ENCODE measurements around the gene CCER1. TPM values are rescaled to one million over a fixed set of nuclear protein-coding genes. Genes with fewer than 3 reads are reported as not detected.

The CCER1 gene
- total and polyA plus RNA-seq, 8 donors, result not detected

- intact Hi-C loops (cut with DNase I; ENCODE audit: low total_unique reads), result no loop called here
- 39 to 61% (median 58%) methylated on average over 2 of the region's 2 CpGs for WGBS, 5 donors
- Histone ChIP-seq H3K9me3 (no peaks in the 10 kb centered on the region), H3K27me3 (no peaks in the 10 kb centered on the region), H3K4me1 (no peaks in the 10 kb centered on the region), H3K4me3 (no peak overlapping the region), H3K27ac (no peak overlapping the region), H3K36me3 (no peaks in the 10 kb centered on the region)
- TF ChIP-seq, protein P1, sequence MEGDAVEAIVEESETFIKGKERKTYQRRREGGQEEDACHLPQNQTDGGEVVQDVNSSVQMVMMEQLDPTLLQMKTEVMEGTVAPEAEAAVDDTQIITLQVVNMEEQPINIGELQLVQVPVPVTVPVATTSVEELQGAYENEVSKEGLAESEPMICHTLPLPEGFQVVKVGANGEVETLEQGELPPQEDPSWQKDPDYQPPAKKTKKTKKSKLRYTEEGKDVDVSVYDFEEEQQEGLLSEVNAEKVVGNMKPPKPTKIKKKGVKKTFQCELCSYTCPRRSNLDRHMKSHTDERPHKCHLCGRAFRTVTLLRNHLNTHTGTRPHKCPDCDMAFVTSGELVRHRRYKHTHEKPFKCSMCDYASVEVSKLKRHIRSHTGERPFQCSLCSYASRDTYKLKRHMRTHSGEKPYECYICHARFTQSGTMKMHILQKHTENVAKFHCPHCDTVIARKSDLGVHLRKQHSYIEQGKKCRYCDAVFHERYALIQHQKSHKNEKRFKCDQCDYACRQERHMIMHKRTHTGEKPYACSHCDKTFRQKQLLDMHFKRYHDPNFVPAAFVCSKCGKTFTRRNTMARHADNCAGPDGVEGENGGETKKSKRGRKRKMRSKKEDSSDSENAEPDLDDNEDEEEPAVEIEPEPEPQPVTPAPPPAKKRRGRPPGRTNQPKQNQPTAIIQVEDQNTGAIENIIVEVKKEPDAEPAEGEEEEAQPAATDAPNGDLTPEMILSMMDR (IDR thresholded peaks at IDR 0.05), result no peak
- TF ChIP-seq POLR2AphosphoS5 (IDR thresholded peaks at IDR 0.05), result no peak
- no peak for TF ChIP-seq POLR2A (IDR thresholded peaks at IDR 0.05)
- no peak for TF ChIP-seq EP300 (IDR thresholded peaks at IDR 0.05)
- no peak for DNase-seq
Observed at GRCh38 chr12:90917431-90917830, 37.5 kb downstream of the CCER1 start.

DNA sequence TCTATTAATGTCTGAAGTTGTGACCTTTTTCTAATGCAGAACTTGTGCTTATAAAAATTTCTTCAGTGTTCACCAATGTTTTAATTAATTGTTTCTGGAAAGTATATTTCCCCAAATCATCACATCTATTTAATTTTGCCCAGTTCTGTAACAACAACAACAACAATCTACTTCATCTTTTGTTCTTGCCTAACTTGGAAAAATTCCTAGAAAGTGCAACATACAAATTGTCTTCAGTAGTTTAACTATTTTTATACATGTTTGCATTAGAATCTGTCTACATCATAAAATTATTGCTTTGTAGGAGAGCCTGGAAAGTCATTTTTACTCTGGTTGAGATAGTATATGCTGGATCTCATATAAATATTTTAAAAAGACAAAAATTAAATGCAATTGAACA, 38.5 kb downstream of the CCER1 start:
- TF ChIP-seq EP300 (IDR thresholded peaks at IDR 0.05) (no peak), POLR2A (IDR thresholded peaks at IDR 0.05) (no peak), POLR2AphosphoS5 (IDR thresholded peaks at IDR 0.05) (no peak)
- TF ChIP-seq, protein P1 (IDR thresholded peaks at IDR 0.05), result no peak
- no peak overlapping the region for H3K4me3 ChIP-seq
- H3K27ac ChIP-seq, result no peak overlapping the region
- H3K36me3 ChIP-seq, result no peaks in the 10 kb centered on the region
- H3K9me3 ChIP-seq, result no peaks in the 10 kb centered on the region
- DNase-seq, result no peak
- intact Hi-C loops (cut with DNase I; ENCODE audit: low total_unique reads), result no loop called here
- no peaks in the 10 kb centered on the region for H3K27me3 ChIP-seq
- H3K4me1 ChIP-seq, result no peaks in the 10 kb centered on the region

GRCh38 chr12:90915353-90915752, 39.6 kb downstream of the CCER1 start:
- Histone ChIP-seq H3K4me1 (no peaks in the 10 kb centered on the region), H3K36me3 (no peaks in the 10 kb centered on the region), H3K4me3 (no peak overlapping the region), H3K27ac (no peak overlapping the region), H3K9me3 (no peaks in the 10 kb centered on the region), H3K27me3 (no peaks in the 10 kb centered on the region)
- WGBS, 5 donors, result 79 to 97% (median 88%) methylated on average over 2 of the region's 2 CpGs
- intact Hi-C loops (cut with DNase I; ENCODE audit: low total_unique reads), result no loop called here
- no peak for DNase-seq
- no peak for TF ChIP-seq EP300 (IDR thresholded peaks at IDR 0.05)
- TF ChIP-seq, protein P1 (IDR thresholded peaks at IDR 0.05), result no peak

GRCh38 chr12:90910958-90911357, 44.0 kb downstream of the CCER1 start:
- no peaks in the 10 kb centered on the region for H3K27me3 ChIP-seq
- no peaks in the 10 kb centered on the region for H3K9me3 ChIP-seq
- 39 to 68% (median 47%) methylated on average over 3 of the region's 3 CpGs for WGBS, 5 donors
- intact Hi-C loops (cut with DNase I; ENCODE audit: low total_unique reads), result no loop called here
- no peaks in the 10 kb centered on the region for H3K4me1 ChIP-seq
- no peak overlapping the region for H3K27ac ChIP-seq
- DNase-seq, result no peak
- H3K36me3 ChIP-seq, result no peaks in the 10 kb centered on the region
- TF ChIP-seq, protein P1 (IDR thresholded peaks at IDR 0.05), result no peak
- no peak for TF ChIP-seq POLR2A (IDR thresholded peaks at IDR 0.05)
- TF ChIP-seq EP300 (IDR thresholded peaks at IDR 0.05), result no peak
- TF ChIP-seq POLR2AphosphoS5 (IDR thresholded peaks at IDR 0.05), result no peak
- no peak overlapping the region for H3K4me3 ChIP-seq
